Activated CD8-positive, alpha-beta memory T cell treated with anti-CD3 and anti-CD28 coated beads for 36 hours (primary cell): Measurements from ENCODE around the gene BCAS1. TPM values are rescaled to one million over a fixed set of nuclear protein-coding genes. Genes with fewer than 3 reads are reported as not detected.
"Not testable (repeated sequence)": the region's sequence is repeated elsewhere in the genome, so short reads cannot be mapped to it uniquely, and the experiment has no call there.

ENCODE experiments used
- CTCF ChIA-PET: fragments of 350-600 bp; sonication (Branson Sonifier 250); formaldehyde crosslinking; loops from one replicate; lab custom pipeline; 2021; ENCODE audit warnings: antibody characterized with exemption; lab: Charles Lee
- POLR2A ChIA-PET: fragments of 350-600 bp; sonication (Branson Sonifier 250); formaldehyde crosslinking; loops from one replicate; lab custom pipeline; 2021; ENCODE audit warnings: antibody characterized with exemption; lab: Charles Lee
- total RNA-seq, 2 experiments: library from RNA; stranded (reverse); gene quantifications; one replicate each; pipeline ENCODE4 v1.2.3, GENCODE V29; 2021

BCAS1 gene
- total RNA-seq, 2 experiments from 2014 or later: 0.08 TPM; not detected in 1

- CTCF ChIA-PET: no interaction called here
Measured at GRCh38 chr20:54029176-54029575, 41.2 kb downstream of the BCAS1 start.

GRCh38 chr20:54028276-54029011 is 42.0 kb downstream of the BCAS1 start:
- ChIA-PET CTCF (no interaction called here), POLR2A (no interaction called here)

More at GRCh38 chr20:54029176-54029575, 41.2 kb downstream of the BCAS1 start:
- POLR2A ChIA-PET: no interaction called here

- POLR2A ChIA-PET: no interaction called here
- CTCF ChIA-PET: no interaction called here
Measured at GRCh38 chr20:54027704-54028103, 42.7 kb downstream of the BCAS1 start.

- ChIA-PET POLR2A (no interaction called here), CTCF (no interaction called here)
Measured at GRCh38 chr20:54026295-54027064, 43.9 kb downstream of the BCAS1 start.

- ChIA-PET CTCF (no interaction called here), POLR2A (no interaction called here)
Measured at GRCh38 chr20:54025251-54025771, 45.1 kb downstream of the BCAS1 start.

GRCh38 chr20:54023406-54023805 is 47.0 kb downstream of the BCAS1 start:
- CTCF ChIA-PET: no interaction called here

GRCh38 chr20:54021446-54022235 is 48.8 kb downstream of the BCAS1 start:
- ChIA-PET CTCF (no interaction called here), POLR2A (no interaction called here)

More at GRCh38 chr20:54023406-54023805, 47.0 kb downstream of the BCAS1 start:
- POLR2A ChIA-PET: no interaction called here

- ChIA-PET CTCF (no interaction called here), POLR2A (no interaction called here)
Measured at GRCh38 chr20:54020868-54021267, 49.5 kb downstream of the BCAS1 start.

GRCh38 chr20:54020348-54020747 is 50.0 kb downstream of the BCAS1 start:
- POLR2A ChIA-PET: no interaction called here
- CTCF ChIA-PET: no interaction called here

- POLR2A ChIA-PET: no interaction called here
- CTCF ChIA-PET: no interaction called here
Measured at GRCh38 chr20:54019585-54019984, 50.8 kb downstream of the BCAS1 start.

GRCh38 chr20:54019127-54019526 is 51.3 kb downstream of the BCAS1 start:
- CTCF ChIA-PET: no interaction called here
- POLR2A ChIA-PET: no interaction called here

GRCh38 chr20:54017846-54018245 is 52.5 kb downstream of the BCAS1 start:
- ChIA-PET POLR2A (no interaction called here), CTCF (no interaction called here)

GRCh38 chr20:54015496-54015895 is 54.9 kb downstream of the BCAS1 start:
- CTCF ChIA-PET: no interaction called here
- POLR2A ChIA-PET: no interaction called here

- POLR2A ChIA-PET: no interaction called here
- CTCF ChIA-PET: no interaction called here
Measured at GRCh38 chr20:54014293-54014926, 56.0 kb downstream of the BCAS1 start.

- ChIA-PET CTCF (no interaction called here), POLR2A (no interaction called here)
Measured at GRCh38 chr20:54013471-54013870, 56.9 kb downstream of the BCAS1 start.

GRCh38 chr20:54011346-54011745 is 59.0 kb downstream of the BCAS1 start:
- ChIA-PET CTCF (no interaction called here), POLR2A (no interaction called here)

- POLR2A ChIA-PET: not testable (repeated sequence)
Measured at GRCh38 chr20:54006216-54006615, 64.2 kb downstream of the BCAS1 start.

GRCh38 chr20:54005524-54005923 is 64.9 kb downstream of the BCAS1 start:
- POLR2A ChIA-PET: no interaction called here
- CTCF ChIA-PET: no interaction called here

More at GRCh38 chr20:54006216-54006615, 64.2 kb downstream of the BCAS1 start:
- CTCF ChIA-PET: not testable (repeated sequence)

- ChIA-PET CTCF (no interaction called here), POLR2A (no interaction called here)
Measured at GRCh38 chr20:54004445-54004844, 65.9 kb downstream of the BCAS1 start.
